Measurements from ENCODE around the gene CDK11A. TPM values are rescaled to one million over a fixed set of nuclear protein-coding genes. Genes with fewer than 3 reads are reported as not detected.

Gene CDK11A
- total and polyA plus RNA-seq, 12 donors: 11.6 to 88.3 (median 15.3) TPM

GRCh38 chr1:1758692-1759455 is 34.7 kb upstream of the CDK11A start:
- Histone ChIP-seq H3K9me3 (no peaks in the 10 kb centered on the region), H3K27me3 (no peaks in the 10 kb centered on the region), H3K4me1 (peaks cover 0 to 27% (median 17%) of the 10 kb centered on the region in 9 donors), H3K27ac (peak overlapping the region in 9 of 10 donors; percentile 21 to 68 (median 46)), H3K4me3 (no peak overlapping the region), H3K36me3 (peaks cover 3 to 98% (median 58%) of the 10 kb centered on the region in 9 donors)
- intact Hi-C loops (cut with DNase I): loop anchor here in 1 of 10 donors (5.0 kb wide), 1 partner anchor 148 kb away; no protein-coding TSS in a partner anchor
- peak; percentile 50 to 89 (median 72) for ATAC-seq
- WGBS, 2 donors: 67 to 77% methylated on average over 33 to 34 of the region's 34 CpGs
- DNase-seq: peak; percentile 51 to 67
- TF ChIP-seq CTCF (IDR thresholded peaks at IDR 0.05): no peak

GRCh38 chr1:1758059-1758621 is 34.0 kb upstream of the CDK11A start:
- ATAC-seq: peak in 1 of 8 donors; percentile 8
- 92 to 95% methylated on average over 27 of the region's 27 CpGs for WGBS, 2 donors
- Histone ChIP-seq H3K4me1 (peaks cover 0 to 22% (median 17%) of the 10 kb centered on the region in 9 donors), H3K9me3 (no peaks in the 10 kb centered on the region), H3K27ac (peak overlapping the region in 6 of 10 donors; percentile 21 to 68 (median 58)), H3K36me3 (peaks cover 6 to 98% (median 62%) of the 10 kb centered on the region in 9 donors), H3K27me3 (no peaks in the 10 kb centered on the region), H3K4me3 (no peak overlapping the region)
- no peak for DNase-seq
- no peak for TF ChIP-seq CTCF (IDR thresholded peaks at IDR 0.05)
- intact Hi-C loops (cut with DNase I): loop anchor here in 1 of 10 donors (5.0 kb wide), 1 partner anchor 149 kb away; no protein-coding TSS in a partner anchor

- intact Hi-C loops (cut with DNase I): loop anchor here in 1 of 10 donors (5.0 kb wide), 1 partner anchor 150 kb away; no protein-coding TSS in a partner anchor
- 92 to 93% methylated on average over 25 of the region's 25 CpGs for WGBS, 2 donors
Measured at GRCh38 chr1:1757422-1758058, 33.4 kb upstream of the CDK11A start.

More at GRCh38 chr1:1757422-1758058, 33.4 kb upstream of the CDK11A start:
- H3K27ac ChIP-seq: no peak overlapping the region
- H3K4me1 ChIP-seq: peaks cover 0 to 22% (median 16%) of the 10 kb centered on the region in 9 donors
- H3K36me3 ChIP-seq: peaks cover 6 to 98% (median 64%) of the 10 kb centered on the region in 9 donors
- no peak for DNase-seq
- ATAC-seq: no peak
- H3K4me3 ChIP-seq: no peak overlapping the region
- no peaks in the 10 kb centered on the region for H3K27me3 ChIP-seq
- no peak for TF ChIP-seq CTCF (IDR thresholded peaks at IDR 0.05)
- H3K9me3 ChIP-seq: no peaks in the 10 kb centered on the region

Data from heart right ventricle (tissue), 16 donors.